Left cardiac atrium (tissue), 4 donors: ENCODE results near the gene MUC3A. TPM values are rescaled to one million over a fixed set of nuclear protein-coding genes. Genes with fewer than 3 reads are reported as not detected.
"Not testable (repeated sequence)": the region's sequence is repeated elsewhere in the genome, so short reads cannot be mapped to it uniquely, and the experiment has no call there.

ENCODE experiments used
- ATAC-seq, 2 donors: fragments of 200-7000 bp; cut with Tn5 transposase; one replicate each; pipeline ENCODE4 v1.9.1; 2020; ENCODE audit warnings: mild to moderate bottlenecking in 2 of 2, moderate library complexity in 2 of 2
- DNase-seq: peaks from one replicate; pipeline ENCODE4 v3.0.0-alpha.2; 2020
- intact Hi-C, 2 donors: fragments of 100-400 bp; cut with DNase I; formaldehyde crosslinking; loops; one replicate each; pipeline versions ENCODE4 v1.14.1 to v1.15.1; 2022 to 2023
- total RNA-seq, 2 donors: library from RNA; stranded (reverse); fragmentation: NEBNext Ultra II Directional; extraction: Animal tissue kit (Norgen Biotek cat#: 25700); gene quantifications; one replicate each; pipeline ENCODE4 v1.2.1, GENCODE V29; 2021
- donor health status: DM: no; HTN: yes; CAD: no.
- donor health status: DM: no; HTN: yes; CAD: no; lungs with severe emphysema.
- donor health status: DM: yes; HTN: yes; CAD: no.
- donor health status: Dilated cardiomyopathy.

The MUC3A gene
- total RNA-seq, 2 donors from 2014 or later, result 0.35 to 0.76 TPM

GRCh38 chr7:100967292-100967863, 18.0 kb downstream of the MUC3A start:
- intact Hi-C loops, result loop anchor here in 1 of 2 donors (10.0 kb wide), 1 partner anchor 87 kb away; no protein-coding TSS in a partner anchor
- DNase-seq, result no peak
- ATAC-seq, result no peak

GRCh38 chr7:100968031-100968430, 18.7 kb downstream of the MUC3A start:
- DNase-seq, result no peak
- intact Hi-C loops, result loop anchor here in 1 of 2 donors (10.0 kb wide), 1 partner anchor 87 kb away; no protein-coding TSS in a partner anchor
- ATAC-seq, result no peak

- intact Hi-C loops, result loop anchor here in 1 of 2 donors (10.0 kb wide), 1 partner anchor 86 kb away; no protein-coding TSS in a partner anchor
- no peak for ATAC-seq
- no peak for DNase-seq
Observed at GRCh38 chr7:100968650-100969049, 19.3 kb downstream of the MUC3A start.

GRCh38 chr7:100969066-100969615, 19.8 kb downstream of the MUC3A start, which contains the start of gene MUC12:
Gene MUC12, plus strand, starts transcription at chr7:100969565. Its CDS starts 58 bp downstream, at chr7:100969623.
- ATAC-seq (no peak), DNase-seq (no peak)
- intact Hi-C loops, result loop anchor here in 1 of 2 donors (10.0 kb wide), 1 partner anchor 86 kb away; no protein-coding TSS in a partner anchor

GRCh38 chr7:100971111-100972001, 22.0 kb downstream of the MUC3A start:
- ATAC-seq (no peak), DNase-seq (no peak)
- intact Hi-C loops, result no loop called here

- intact Hi-C loops, result no loop called here
- DNase-seq (no peak), ATAC-seq (no peak)
Observed at GRCh38 chr7:100972002-100972347, 22.6 kb downstream of the MUC3A start.

- no peak for DNase-seq
- no peak for ATAC-seq
- intact Hi-C loops, result no loop called here
Observed at GRCh38 chr7:100974021-100974420, 24.7 kb downstream of the MUC3A start.

- no peak for DNase-seq
- ATAC-seq, result no peak
- intact Hi-C loops, result no loop called here
Observed at GRCh38 chr7:100975371-100975821, 26.1 kb downstream of the MUC3A start.

GRCh38 chr7:100978300-100978699, 29.0 kb downstream of the MUC3A start:
- no peak for DNase-seq
- no peak for ATAC-seq
- intact Hi-C loops, result no loop called here

- DNase-seq, result no peak
- peak in 1 of 2 donors; percentile 75 for ATAC-seq
Observed at GRCh38 chr7:100983451-100984187, 34.3 kb downstream of the MUC3A start.

GRCh38 chr7:100984241-100984918, 35.0 kb downstream of the MUC3A start:
- DNase-seq, ATAC-seq, intact Hi-C loops: not testable (repeated sequence)

More at GRCh38 chr7:100983451-100984187, 34.3 kb downstream of the MUC3A start:
- intact Hi-C loops, result no loop called here

- DNase-seq, intact Hi-C loops, ATAC-seq: not testable (repeated sequence)
Observed at GRCh38 chr7:100985033-100985797, 35.9 kb downstream of the MUC3A start.

- intact Hi-C loops, result no loop called here
- DNase-seq (no peak), ATAC-seq (no peak)
Observed at GRCh38 chr7:100991631-100992030, 42.3 kb downstream of the MUC3A start.

- intact Hi-C loops, DNase-seq, ATAC-seq: not testable (repeated sequence)
Observed at GRCh38 chr7:100992280-100992679, 42.9 kb downstream of the MUC3A start.

GRCh38 chr7:100994671-100995070, 45.3 kb downstream of the MUC3A start:
- ATAC-seq, DNase-seq, intact Hi-C loops: not testable (repeated sequence)

GRCh38 chr7:100998530-100998929, 49.2 kb downstream of the MUC3A start:
- ATAC-seq, intact Hi-C loops, DNase-seq: not testable (repeated sequence)

GRCh38 chr7:100999334-100999733, 50.0 kb downstream of the MUC3A start:
- DNase-seq, intact Hi-C loops: not testable (repeated sequence)
- ATAC-seq, result peak in 1 of 2 donors; percentile 44

- intact Hi-C loops, DNase-seq, ATAC-seq: not testable (repeated sequence)
Observed at GRCh38 chr7:101000025-101000424, 50.7 kb downstream of the MUC3A start.
